Keratinocyte (primary cell): ENCODE results near the gene CCNT1. TPM values are rescaled to one million over a fixed set of nuclear protein-coding genes. Genes with fewer than 3 reads are reported as not detected.

Source experiments
- DNase-seq: peaks from one replicate; pipeline ENCODE4 v3.0.0-alpha.2; 2011; ENCODE audit warnings: low read depth, missing footprints, low spot score
- FAIRE-seq: peaks from 2 replicates; lab custom pipeline; 2011; peaks lifted over from hg19 to GRCh38; lab: Jason Lieb, UNC
- H2AFZ ChIP-seq: 2 replicates; pipeline ENCODE4 v1.6.0; 2012; ENCODE audit warnings: low read length, control low read depth, inconsistent platforms; ENCODE audit not compliant: control insufficient read depth
- H3K27ac ChIP-seq: 2 replicates; pipeline ENCODE4 v1.5.1; 2011; ENCODE audit warnings: low read length; ENCODE audit not compliant: control insufficient read depth, insufficient read depth
- H3K27me3 ChIP-seq: 3 replicates; pipeline ENCODE4 v1.6.0; 2011; ENCODE audit warnings: low read length; ENCODE audit not compliant: control insufficient read depth, insufficient read depth; ENCODE audit errors: extremely low read depth
- H3K36me3 ChIP-seq, 2 experiments: 2 replicates in 1 of 2; 3 replicates in 1 of 2; pipeline ENCODE4 v1.5.1; 2011; ENCODE audit warnings: low read length in 2 of 2, mild to moderate bottlenecking in 1 of 2; ENCODE audit not compliant: control insufficient read depth in 2 of 2, insufficient read depth in 2 of 2; ENCODE audit errors: extremely low read depth in 1 of 2
- H3K4me1 ChIP-seq: 3 replicates; pipeline ENCODE4 v1.5.1; 2011; ENCODE audit warnings: low read length; ENCODE audit not compliant: control insufficient read depth, insufficient read depth; ENCODE audit errors: extremely low read depth
- H3K4me2 ChIP-seq: 3 replicates; pipeline ENCODE4 v1.6.0; 2011; ENCODE audit warnings: low read depth, low read length; ENCODE audit not compliant: control insufficient read depth, insufficient read depth; ENCODE audit errors: extremely low read depth
- H3K4me3 ChIP-seq, 3 experiments: fragments of 200-600 bp in 1 of 3; sonication (generic) in 1 of 3; 2 replicates in 2 of 3; 3 replicates in 1 of 3; pipeline ENCODE4 v1.5.1; 2011 to 2016; ENCODE audit warnings: low read length in 3 of 3, mild to moderate bottlenecking in 3 of 3, control low read depth in 2 of 3, inconsistent platforms in 1 of 3, low read depth in 1 of 3, mixed read lengths in 1 of 3, mixed run types in 1 of 3, moderate library complexity in 1 of 3; ENCODE audit not compliant: control insufficient read depth in 2 of 3, insufficient read depth in 2 of 3; ENCODE audit errors: extremely low read depth in 1 of 3
- H3K79me2 ChIP-seq: 2 replicates; pipeline ENCODE4 v1.6.0; 2012; ENCODE audit warnings: low read length; ENCODE audit not compliant: control insufficient read depth, insufficient read depth
- H3K9ac ChIP-seq: 3 replicates; pipeline ENCODE4 v1.6.0; 2011; ENCODE audit warnings: low read length; ENCODE audit not compliant: control insufficient read depth, insufficient read depth; ENCODE audit errors: extremely low read depth
- H3K9me1 ChIP-seq: 3 replicates; pipeline ENCODE4 v1.6.0; 2011; ENCODE audit warnings: low read length; ENCODE audit not compliant: control insufficient read depth, insufficient read depth; ENCODE audit errors: extremely low read depth
- H3K9me3 ChIP-seq: 2 replicates; pipeline ENCODE4 v1.5.1; 2012; ENCODE audit warnings: low read depth, low read length; ENCODE audit not compliant: control insufficient read depth
- H4K20me1 ChIP-seq: 3 replicates; pipeline ENCODE4 v1.6.0; 2011; ENCODE audit warnings: low read length; ENCODE audit not compliant: control insufficient read depth, insufficient read depth; ENCODE audit errors: extremely low read depth
- CTCF ChIP-seq, 3 experiments: IDR thresholded peaks in 1 of 3; conservative IDR thresholded peaks in 1 of 3; optimal IDR thresholded peaks in 1 of 3; 2 replicates in 2 of 3; 3 replicates in 1 of 3; pipeline versions ENCODE3 to v1.5.1; 2011; ENCODE audit warnings: low read length in 3 of 3, mild to moderate bottlenecking in 3 of 3, moderate library complexity in 2 of 3, control low read depth in 1 of 3, inconsistent platforms in 1 of 3; ENCODE audit not compliant: insufficient read depth in 2 of 3; ENCODE audit errors: extremely low read depth in 1 of 3
- EZH2 ChIP-seq: IDR thresholded peaks from one replicate; pipeline ENCODE4 v1.6.1; 2012; ENCODE audit warnings: inconsistent platforms, mild to moderate bottlenecking, low read length, moderate library complexity
- dilution Hi-C: fragments of 300-500 bp; cut with MboI; formaldehyde crosslinking; loops from one replicate; pipeline ENCODE4 v1.7.0; 2020; ENCODE audit warnings: low sequenced_read_pairs; ENCODE audit not compliant: extremely low pct_ligation_motif_present
- polyA plus RNA-seq, 5 experiments: library from polyadenylated mRNA; depleted of rRNA in 3 of 5; stranded (reverse) in 3 of 5; stranded (forward) in 1 of 5; unstranded in 1 of 5; fragments of >200 nt; gene quantifications; 1 replicate in 1 of 5; 2 replicates in 3 of 5; 3 replicates in 1 of 5; pipeline versions ENCODE4 v1.2.1 to v1.2.3, GENCODE V29; 2011 to 2012; ENCODE audit warnings: missing spikeins in 2 of 5, low read depth in 1 of 5, low replicate concordance in 1 of 5

CCNT1 gene
- polyA plus RNA-seq, 1 donor (not counting 4 experiments of a cell fraction or from before 2014, with no cell fraction given): 23.4 TPM

GRCh38 chr12:48695859-48696258 lies 20.6 kb downstream of the CCNT1 start:
- Histone ChIP-seq H3K4me1 (no peaks in the 10 kb centered on the region), H2AFZ (no peak overlapping the region), H4K20me1 (peaks cover 6% of the 10 kb centered on the region), H3K9me3 (no peaks in the 10 kb centered on the region), H3K79me2 (peaks cover 18% of the 10 kb centered on the region), H3K9ac (no peak overlapping the region), H3K27me3 (no peaks in the 10 kb centered on the region), H3K27ac (no peak overlapping the region), H3K4me3 (no peak overlapping the region), H3K9me1 (no peaks in the 10 kb centered on the region), H3K4me2 (no peak overlapping the region), H3K36me3 (peaks cover 24 to 34% of the 10 kb centered on the region in 2 experiments)
- no peak for TF ChIP-seq EZH2
- no peak for TF ChIP-seq CTCF (optimal IDR thresholded peaks at IDR 0.05 in 1 of 3, IDR thresholded peaks at IDR 0.05 in 1 of 3, conservative IDR thresholded peaks at IDR 0.05 in 1 of 3; ENCODE audit: extremely low read depth in 1 of 3, insufficient read depth in 2 of 3, low read length in 3 of 3)
- dilution Hi-C loops: no loop called here
- DNase-seq: no peak
- no peak for FAIRE-seq

DNA sequence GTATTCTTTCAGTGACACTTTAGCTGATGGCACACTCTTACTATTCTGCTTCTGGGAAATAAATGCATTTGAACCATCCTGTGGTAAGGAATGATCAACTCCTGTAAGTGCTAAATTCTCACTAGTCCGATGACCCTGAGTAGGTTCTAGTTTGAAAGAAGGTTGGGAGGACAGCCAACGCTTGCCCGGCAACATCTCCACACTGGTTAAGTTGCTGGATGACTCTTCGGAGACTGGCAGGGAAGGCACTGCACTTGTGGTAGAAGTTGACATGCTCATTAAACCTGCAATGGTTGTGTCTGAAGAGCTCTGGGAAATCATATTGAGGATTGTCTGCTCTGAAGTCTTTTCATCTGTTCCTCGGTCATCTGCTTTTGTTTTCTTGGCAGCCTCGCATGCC lies 22.5 kb downstream of the CCNT1 start:
- Histone ChIP-seq H3K27me3 (no peaks in the 10 kb centered on the region), H3K9ac (no peak overlapping the region), H3K27ac (no peak overlapping the region), H3K4me2 (no peak overlapping the region), H3K4me3 (no peak overlapping the region), H3K9me1 (no peaks in the 10 kb centered on the region), H3K79me2 (peaks cover 18% of the 10 kb centered on the region), H3K9me3 (no peaks in the 10 kb centered on the region), H3K36me3 (peaks cover 24 to 35% of the 10 kb centered on the region in 2 experiments), H3K4me1 (no peaks in the 10 kb centered on the region), H4K20me1 (peaks cover 6% of the 10 kb centered on the region), H2AFZ (no peak overlapping the region)
- DNase-seq: no peak
- TF ChIP-seq EZH2 (no peak), CTCF (optimal IDR thresholded peaks at IDR 0.05 in 1 of 3, IDR thresholded peaks at IDR 0.05 in 1 of 3, conservative IDR thresholded peaks at IDR 0.05 in 1 of 3; ENCODE audit: extremely low read depth in 1 of 3, insufficient read depth in 2 of 3, low read length in 3 of 3) (no peak)
- dilution Hi-C loops: no loop called here
- FAIRE-seq: no peak
